ENCODE data around the gene IL17F. TPM values are rescaled to one million over a fixed set of nuclear protein-coding genes. Genes with fewer than 3 reads are reported as not detected.

Gene IL17F
- total RNA-seq, 1 donor from 2014 or later, result not detected

DNA sequence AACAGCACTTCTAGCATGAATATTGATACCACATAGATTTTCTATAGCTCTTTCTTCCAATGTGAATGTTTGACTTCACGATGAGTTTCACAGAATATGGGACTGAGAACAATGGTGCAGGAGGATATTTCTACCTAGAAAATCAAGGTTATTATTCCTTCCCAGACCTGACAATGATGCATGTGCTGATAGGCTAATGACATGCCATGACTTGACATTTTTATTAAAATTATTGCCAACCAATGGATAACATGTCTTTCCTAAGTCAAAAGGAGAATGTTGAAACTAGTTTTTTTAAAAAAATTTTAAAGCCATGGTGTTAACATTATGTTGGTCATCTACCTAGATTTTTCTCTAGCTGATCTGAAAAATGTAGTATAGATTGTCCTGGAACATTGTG is 57.2 kb downstream of the IL17F start:
- DNase-seq, result no peak

Other genes with a start within 250 kb of the IL17F start
- 1.3 TPM for gene PKHD1, start 156.9 kb downstream of the IL17F start, total RNA-seq
- not detected for gene IL17A, start 58.1 kb downstream of the IL17F start, total RNA-seq
- 40.9 TPM for gene MCM3, start 40.2 kb upstream of the IL17F start, total RNA-seq
- 4.1 TPM for gene PAQR8, start 117.7 kb upstream of the IL17F start, total RNA-seq
- gene EFHC1, start 175.8 kb upstream of the IL17F start, total RNA-seq, result 22.7 TPM